Hematopoietic multipotent progenitor cell treated with erythropoietin and hydrocortisone succinate and interleukin-3 and kit ligand, for 8 days (in vitro differentiated cells): ENCODE results near the gene PPP2R5C.
"Not testable (repeated sequence)": the region's sequence is repeated elsewhere in the genome, so short reads cannot be mapped to it uniquely, and the experiment has no call there.

Experiments
- DNase-seq: peaks from one replicate; pipeline ENCODE4 v3.0.0-alpha.2; 2015

The PPP2R5C gene

GRCh38 chr14:101727611-101728366 lies 33.7 kb upstream of the PPP2R5C start:
- no peak for DNase-seq

GRCh38 chr14:101728367-101728742 lies 33.2 kb upstream of the PPP2R5C start:
- DNase-seq = no peak

- no peak for DNase-seq
Measured at GRCh38 chr14:101729382-101729781, 32.1 kb upstream of the PPP2R5C start.

DNA sequence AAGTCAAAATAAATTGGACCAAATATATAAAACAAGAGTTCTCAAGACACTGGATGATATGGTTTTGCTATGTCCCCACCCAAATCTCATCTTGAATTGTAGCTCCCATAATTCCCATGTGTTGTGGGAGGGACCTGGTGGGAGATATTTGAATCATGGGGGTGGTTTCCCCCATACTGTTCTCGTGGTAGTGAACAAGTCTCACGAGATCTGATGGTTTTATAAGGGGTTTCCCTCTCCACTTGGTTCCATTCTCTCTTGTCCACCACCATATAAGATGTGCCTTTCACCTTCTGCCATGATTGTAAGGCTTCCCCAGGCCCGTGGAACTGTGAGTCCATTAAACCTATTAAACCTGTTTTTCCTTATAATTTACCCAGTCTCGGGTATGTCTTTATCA lies 31.4 kb upstream of the PPP2R5C start:
- not testable (repeated sequence) for DNase-seq

DNA sequence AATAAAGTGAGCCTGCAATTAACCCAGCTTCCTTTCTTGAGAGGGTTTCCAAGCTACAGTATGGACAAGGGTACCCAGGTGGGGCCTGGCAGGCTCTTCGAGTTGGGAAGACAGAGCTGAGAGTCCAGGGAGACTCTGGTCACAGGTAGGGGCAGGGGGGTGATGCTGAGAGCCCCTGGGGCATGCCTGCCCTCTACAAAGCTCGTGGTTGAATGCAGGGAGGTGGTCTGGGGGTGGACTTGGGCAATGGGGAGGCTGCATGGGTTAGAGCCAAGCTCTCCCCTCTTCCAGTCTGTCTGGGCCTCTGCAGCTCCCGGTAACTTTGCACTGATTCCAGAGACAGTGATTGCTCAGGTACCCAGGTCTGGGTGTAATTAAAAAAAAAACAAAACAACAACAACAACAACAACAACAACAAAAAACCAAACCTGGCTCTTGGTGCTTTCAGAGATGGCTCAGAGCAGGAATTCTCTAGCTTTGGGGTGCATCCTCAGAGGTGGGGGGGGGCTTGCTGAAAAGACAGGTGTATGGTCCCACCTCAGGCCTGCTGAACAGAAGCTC lies 30.8 kb upstream of the PPP2R5C start:
- no peak for DNase-seq

DNA sequence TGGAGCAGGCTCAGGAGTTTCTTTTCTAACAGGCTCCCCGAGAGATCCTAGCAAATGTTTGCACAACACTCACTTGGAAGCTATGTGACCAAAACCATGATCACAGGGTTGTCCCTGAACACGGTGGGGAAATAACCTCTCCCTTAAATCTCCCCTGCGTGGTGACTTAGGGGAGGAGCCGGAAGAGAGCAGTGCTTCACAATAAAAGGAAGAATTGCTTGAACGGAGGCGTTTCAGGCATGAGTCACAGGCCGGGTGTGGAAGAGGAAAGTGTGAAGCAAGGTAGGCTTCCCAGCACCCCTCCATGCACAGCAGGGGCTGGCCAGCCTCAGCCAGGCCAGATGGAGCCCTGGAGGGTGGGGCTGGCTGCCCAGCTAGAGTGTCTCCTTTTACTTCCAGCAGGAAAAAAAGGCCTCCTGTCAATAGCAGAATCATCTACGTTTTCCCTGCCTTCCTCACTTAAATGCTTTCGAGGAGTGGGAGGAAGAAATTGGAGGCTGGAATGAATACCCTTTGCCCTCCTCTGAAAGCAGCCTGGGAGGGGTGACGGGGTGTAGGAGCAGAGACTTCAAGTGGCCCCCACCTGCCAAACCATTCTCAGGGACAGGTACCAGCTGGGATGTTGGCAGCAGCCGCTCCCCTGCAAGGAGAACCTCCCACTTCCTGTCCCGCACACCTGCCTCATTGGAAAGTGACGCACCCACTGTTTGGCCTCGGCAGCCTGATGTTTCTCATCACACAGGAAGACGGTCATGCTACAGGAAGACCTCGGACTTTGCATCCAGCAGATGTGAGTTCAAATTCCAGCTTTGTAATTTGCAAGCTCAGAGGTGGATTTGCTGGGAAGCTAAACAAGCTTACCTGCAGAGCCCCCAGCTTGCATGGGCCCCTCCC lies 30.1 kb upstream of the PPP2R5C start:
- peak; percentile 29 for DNase-seq

DNA sequence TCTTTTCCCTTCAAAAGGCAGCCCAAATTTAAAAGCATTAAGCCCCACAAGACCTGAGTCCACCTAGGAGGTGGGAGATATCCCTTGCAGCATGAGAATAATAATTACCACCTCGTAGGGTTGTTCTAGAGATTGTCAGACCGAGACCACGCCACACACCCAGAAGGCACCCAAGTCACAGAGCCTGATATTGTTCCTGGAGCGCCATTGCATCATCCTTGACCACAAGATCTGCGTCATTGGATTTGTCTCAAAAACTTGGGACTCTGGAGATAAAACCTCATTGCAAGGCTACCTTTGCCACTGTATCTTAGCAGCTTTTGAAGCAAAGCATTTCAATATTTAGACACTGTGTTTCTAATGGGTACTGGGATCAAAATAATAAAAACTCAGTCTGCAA lies 29.4 kb upstream of the PPP2R5C start:
- DNase-seq = no peak

DNA sequence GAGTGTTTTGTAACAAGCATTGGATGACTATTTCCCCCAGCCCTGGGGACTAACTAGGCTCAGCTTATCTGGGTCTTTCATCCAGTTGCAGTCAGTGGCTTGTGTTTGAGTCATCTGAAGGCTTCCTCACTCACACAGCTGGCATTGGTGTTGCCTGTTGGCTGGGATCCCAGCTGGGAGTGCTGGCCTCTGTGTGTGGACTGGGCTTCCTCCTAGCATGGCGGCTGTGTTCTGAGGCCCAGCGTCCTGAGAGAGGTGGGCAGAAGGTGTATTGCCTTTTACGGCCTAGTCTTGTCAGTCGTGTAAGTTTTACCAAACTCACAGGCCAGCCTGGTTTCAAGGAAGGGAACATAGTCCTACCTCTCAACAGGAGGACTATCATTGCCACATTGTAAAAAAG lies 28.3 kb upstream of the PPP2R5C start:
- peak; percentile 38 for DNase-seq

GRCh38 chr14:101734246-101734847 lies 27.2 kb upstream of the PPP2R5C start:
- no peak for DNase-seq

DNA sequence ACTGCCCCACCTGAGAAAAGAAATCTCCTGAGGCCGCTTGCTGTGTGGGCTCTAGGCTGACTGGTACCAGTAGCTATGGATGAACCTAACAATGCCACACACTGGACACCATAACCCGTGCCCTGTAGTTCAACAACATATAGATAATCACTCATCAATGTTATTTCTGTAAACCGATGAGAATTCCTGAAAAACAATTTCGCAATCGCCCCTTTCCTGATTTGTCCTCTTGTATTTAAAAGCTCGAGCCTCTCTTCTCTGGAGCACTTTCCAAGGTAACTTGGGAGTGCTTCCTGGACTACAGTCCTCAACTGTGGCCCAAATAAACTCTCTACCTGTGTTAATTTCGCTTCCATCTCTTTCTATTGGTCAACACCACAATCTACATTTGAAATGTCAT lies 26.1 kb upstream of the PPP2R5C start:
- DNase-seq = no peak

DNA sequence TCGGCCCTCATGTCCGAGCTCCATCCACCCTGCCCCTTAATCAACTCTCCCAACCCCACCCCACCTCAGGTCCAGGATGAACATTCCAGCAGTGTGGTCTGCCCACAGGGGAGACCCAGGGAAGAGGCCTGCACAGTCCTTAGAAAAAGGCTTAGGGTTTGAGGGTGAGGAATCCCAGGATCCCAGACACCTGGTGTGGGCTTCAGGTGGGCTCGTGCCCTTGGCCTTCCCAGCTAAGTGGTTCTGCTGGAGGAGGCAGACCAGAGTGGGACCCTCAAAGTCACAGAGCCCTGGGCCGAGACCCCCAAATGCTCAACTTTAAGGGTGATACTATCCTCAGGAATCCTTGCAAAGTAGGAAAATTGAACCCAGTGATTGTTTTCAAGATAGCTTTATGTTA lies 25.4 kb upstream of the PPP2R5C start:
- no peak for DNase-seq

DNA sequence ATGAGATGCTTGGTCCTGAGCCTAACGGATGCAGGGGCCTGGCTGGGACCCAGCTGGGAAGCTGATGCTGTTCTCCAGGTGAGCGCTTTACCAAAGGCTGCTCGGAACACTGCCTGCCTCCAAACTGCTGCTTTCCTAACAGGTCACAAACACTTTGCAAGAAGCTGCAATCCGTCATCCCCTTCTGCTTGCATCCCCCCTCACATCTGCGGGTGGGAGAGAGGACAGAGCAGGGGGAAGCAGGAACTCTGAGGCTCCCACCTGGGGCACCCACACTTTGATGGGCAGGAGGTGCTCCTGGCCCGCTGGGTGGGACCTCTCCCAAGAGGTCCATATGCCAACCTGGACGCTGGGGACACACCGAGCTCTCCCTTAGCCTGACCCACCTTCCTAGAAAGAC lies 24.9 kb upstream of the PPP2R5C start:
- no peak for DNase-seq

- no peak for DNase-seq
Measured at GRCh38 chr14:101737414-101738339, 23.8 kb upstream of the PPP2R5C start.

DNA sequence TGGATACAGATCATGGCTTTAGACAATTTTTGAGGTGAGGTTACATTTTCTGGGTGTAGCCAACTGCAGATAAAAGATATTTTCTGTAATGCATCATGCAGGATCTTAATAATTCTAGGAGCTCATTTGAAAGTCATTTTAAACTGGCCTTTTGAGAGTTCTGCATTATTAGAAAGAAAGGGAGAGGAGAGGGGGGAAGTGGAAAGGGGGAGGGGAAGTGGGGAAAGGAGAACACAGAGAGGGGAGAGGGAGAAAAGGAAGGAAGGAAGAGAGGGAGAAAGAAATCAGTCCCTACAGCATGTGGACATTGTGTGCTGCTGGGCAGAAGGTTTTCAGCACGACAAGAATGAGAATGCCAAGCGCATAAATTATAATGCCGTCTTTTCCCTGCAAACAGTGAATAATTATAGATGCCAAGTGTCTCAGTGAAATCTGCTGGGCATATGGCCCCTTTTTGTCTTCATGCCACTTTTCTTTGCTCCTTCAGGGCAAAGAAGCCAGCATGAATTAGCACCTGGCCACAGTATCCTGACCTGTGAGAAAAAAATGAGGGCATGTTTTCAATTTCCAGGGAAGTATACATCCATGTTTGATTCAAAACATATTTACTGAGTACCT lies 22.7 kb upstream of the PPP2R5C start:
- no peak for DNase-seq

GRCh38 chr14:101739446-101740141 lies 21.9 kb upstream of the PPP2R5C start:
- DNase-seq = no peak

DNA sequence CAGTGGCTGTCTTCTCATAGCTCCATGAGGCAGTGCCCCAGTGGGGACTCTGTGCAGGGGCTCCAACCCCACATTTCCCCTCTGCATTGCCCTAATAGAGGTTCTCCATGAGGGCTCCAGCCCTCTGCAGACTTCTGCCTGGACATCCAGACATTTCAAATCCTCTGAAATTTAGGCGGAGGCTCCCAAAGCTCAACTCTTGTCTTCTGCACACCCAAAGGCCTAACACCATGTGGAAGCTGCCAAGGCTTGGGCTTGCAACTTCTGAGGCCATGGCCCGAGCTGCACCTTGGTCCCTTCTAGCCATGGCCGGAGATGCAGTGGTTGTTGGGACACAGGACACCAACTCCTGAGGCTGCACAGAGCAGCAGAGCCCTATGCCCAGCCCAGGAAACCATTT lies 20.5 kb upstream of the PPP2R5C start:
- no peak for DNase-seq

DNA sequence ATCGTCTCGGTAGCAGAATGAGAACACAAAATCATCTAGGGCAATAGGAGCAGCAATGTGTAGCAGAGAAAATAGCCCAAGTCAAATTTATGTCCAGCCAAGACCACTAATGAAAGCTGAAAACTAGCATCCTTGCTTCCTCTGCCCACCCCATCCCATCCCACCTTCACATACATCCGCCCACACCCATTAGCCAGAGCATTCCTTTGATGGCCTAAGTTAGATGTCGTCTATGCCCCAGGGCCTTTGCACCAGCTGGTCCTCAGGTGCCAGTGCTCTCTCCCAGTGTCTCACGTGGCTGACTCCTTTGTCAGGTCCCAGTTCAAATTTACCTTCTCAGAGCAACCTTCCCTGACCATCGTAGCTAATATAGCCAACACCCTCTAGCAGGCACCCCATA lies 17.8 kb upstream of the PPP2R5C start:
- DNase-seq = no peak

- not testable (repeated sequence) for DNase-seq
Measured at GRCh38 chr14:101744382-101744781, 17.1 kb upstream of the PPP2R5C start.

DNA sequence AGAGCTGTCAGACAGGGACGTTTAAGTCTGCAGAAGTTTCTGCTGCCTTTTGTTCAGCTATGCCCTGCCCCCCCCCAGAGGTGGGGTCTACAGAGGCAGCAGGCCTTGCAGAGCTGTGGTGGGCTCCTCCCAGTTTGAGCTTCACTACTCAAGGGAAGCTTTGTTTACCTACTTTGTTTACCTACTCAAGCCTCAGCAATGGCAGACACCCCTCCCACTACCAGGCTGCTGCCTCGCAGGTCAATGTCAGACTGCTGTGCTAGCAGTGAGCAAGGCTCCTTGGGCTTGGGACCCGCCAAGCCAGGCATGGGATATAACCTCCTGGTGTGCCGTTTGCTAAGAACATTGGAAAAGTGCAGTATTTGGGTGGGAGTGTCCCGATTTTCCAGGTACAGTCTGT lies 11.8 kb upstream of the PPP2R5C start:
- not testable (repeated sequence) for DNase-seq

GRCh38 chr14:101754893-101755292 lies 6.6 kb upstream of the PPP2R5C start:
- no peak for DNase-seq
